H1 (cell line): Measurements from ENCODE around the gene ZNF548. TPM values are rescaled to one million over a fixed set of nuclear protein-coding genes. Genes with fewer than 3 reads are reported as not detected.

Experiments
- CHD2 ChIP-seq: IDR thresholded peaks from 2 replicates; pipeline ENCODE4 v1.6.1; 2012; ENCODE audit warnings: low read length, improper control_type of control experiment
- MAFK ChIP-seq: IDR thresholded peaks from 2 replicates; pipeline ENCODE4 v1.6.1; 2012; ENCODE audit warnings: low read depth, mild to moderate bottlenecking, improper control_type of control experiment, low read length
- MAX ChIP-seq: IDR thresholded peaks from 2 replicates; pipeline ENCODE4 v1.6.1; 2012; ENCODE audit warnings: inconsistent platforms
- PHF8 ChIP-seq: fragments of 200-600 bp; sonication (generic); conservative IDR thresholded peaks from 2 replicates; pipeline ENCODE4 v1.7.1; 2012; ENCODE audit warnings: low read depth, mild to moderate bottlenecking, inconsistent platforms, low read length, moderate library complexity
- SIN3A ChIP-seq, 2 experiments: IDR thresholded peaks in 1 of 2; conservative IDR thresholded peaks in 1 of 2; 2 replicates each; pipeline ENCODE4 v1.6.1; 2011 to 2012; ENCODE audit warnings: low read length in 2 of 2, improper control_type of control experiment in 1 of 2, low read depth in 1 of 2, mild to moderate bottlenecking in 1 of 2
- SIX5 ChIP-seq: IDR thresholded peaks from 2 replicates; pipeline ENCODE4 v1.6.1; 2011; ENCODE audit warnings: mild to moderate bottlenecking, low read depth, low read length
- SP1 ChIP-seq: IDR thresholded peaks from 2 replicates; pipeline ENCODE4 v1.6.1; 2011; ENCODE audit warnings: low read depth, low read length
- TAF1 ChIP-seq: IDR thresholded peaks from 2 replicates; pipeline ENCODE4 v1.6.1; 2011; ENCODE audit warnings: mild to moderate bottlenecking, low read depth, low read length
- TBP ChIP-seq: IDR thresholded peaks from 2 replicates; pipeline ENCODE4 v1.6.1; 2011; ENCODE audit warnings: low read depth, low read length, improper control_type of control experiment
- polyA plus RNA-seq, 7 experiments: library from polyadenylated mRNA; depleted of rRNA in 3 of 7; stranded (reverse) in 5 of 7; unstranded in 2 of 7; fragments of >200 nt in 5 of 7; fragments of 200-250 nt in 2 of 7; gene quantifications; 1 replicate in 5 of 7; 2 replicates in 1 of 7; 4 replicates in 1 of 7; pipeline versions ENCODE4 v1.2.1 to v1.2.3, GENCODE V29; 2011 to 2013; ENCODE audit warnings: missing spikeins in 2 of 7, mixed read lengths in 2 of 7
- total RNA-seq: library from RNA; stranded (reverse); fragmentation: NEBNext Ultra II Directional; extraction: Animal tissue kit (Norgen Biotek cat#: 25700); gene quantifications from 2 replicates; pipeline ENCODE4 v1.2.1, GENCODE V29; 2021
- TF ChIP-seq, protein P1 (sequence below), 3 experiments: IDR thresholded peaks; 1 replicate in 2 of 3; 2 replicates in 1 of 3; pipeline versions ENCODE4 v1.5.1 to v1.6.1; 2011; ENCODE audit warnings: low read length in 3 of 3, mild to moderate bottlenecking in 3 of 3, inconsistent platforms in 2 of 3, low read depth in 1 of 3, moderate library complexity in 1 of 3; ENCODE audit not compliant: insufficient read depth in 1 of 3; ENCODE audit errors: control extremely low read depth in 1 of 3
- TF ChIP-seq, protein P2 (sequence below): IDR thresholded peaks from 2 replicates; pipeline ENCODE4 v1.6.1; 2011; ENCODE audit warnings: low read length, improper control_type of control experiment

The ZNF548 gene
- total and polyA plus RNA-seq, 2 of the 8 experiments (the other 6 are each of a cell fraction or from before 2014, with no cell fraction given), result 7.4 to 9.9 TPM

- TF ChIP-seq SP1 (peak; percentile 70), MAX (peak; percentile 82), SIN3A (conservative IDR thresholded peaks at IDR 0.05 in 1 of 2, IDR thresholded peaks at IDR 0.05 in 1 of 2; ENCODE audit: low read depth in 1 of 2, low read length in 2 of 2) (peak in 1 of 2 experiments; percentile 62; a peak in 1 of 4 replicates), TBP (peak; percentile 72), TAF1 (peak; percentile 86), PHF8 (peak; percentile 94), CHD2 (peak; percentile 71), SIX5 (peak; percentile 97), MAFK (no peak)
- TF ChIP-seq, protein P1, sequence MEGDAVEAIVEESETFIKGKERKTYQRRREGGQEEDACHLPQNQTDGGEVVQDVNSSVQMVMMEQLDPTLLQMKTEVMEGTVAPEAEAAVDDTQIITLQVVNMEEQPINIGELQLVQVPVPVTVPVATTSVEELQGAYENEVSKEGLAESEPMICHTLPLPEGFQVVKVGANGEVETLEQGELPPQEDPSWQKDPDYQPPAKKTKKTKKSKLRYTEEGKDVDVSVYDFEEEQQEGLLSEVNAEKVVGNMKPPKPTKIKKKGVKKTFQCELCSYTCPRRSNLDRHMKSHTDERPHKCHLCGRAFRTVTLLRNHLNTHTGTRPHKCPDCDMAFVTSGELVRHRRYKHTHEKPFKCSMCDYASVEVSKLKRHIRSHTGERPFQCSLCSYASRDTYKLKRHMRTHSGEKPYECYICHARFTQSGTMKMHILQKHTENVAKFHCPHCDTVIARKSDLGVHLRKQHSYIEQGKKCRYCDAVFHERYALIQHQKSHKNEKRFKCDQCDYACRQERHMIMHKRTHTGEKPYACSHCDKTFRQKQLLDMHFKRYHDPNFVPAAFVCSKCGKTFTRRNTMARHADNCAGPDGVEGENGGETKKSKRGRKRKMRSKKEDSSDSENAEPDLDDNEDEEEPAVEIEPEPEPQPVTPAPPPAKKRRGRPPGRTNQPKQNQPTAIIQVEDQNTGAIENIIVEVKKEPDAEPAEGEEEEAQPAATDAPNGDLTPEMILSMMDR (IDR thresholded peaks at IDR 0.05; ENCODE audit: control extremely low read depth in 1 of 3, insufficient read depth in 1 of 3, low read depth in 1 of 3, low read length in 3 of 3), result no peak; a peak in 1 of 4 replicates
- TF ChIP-seq, protein P2, sequence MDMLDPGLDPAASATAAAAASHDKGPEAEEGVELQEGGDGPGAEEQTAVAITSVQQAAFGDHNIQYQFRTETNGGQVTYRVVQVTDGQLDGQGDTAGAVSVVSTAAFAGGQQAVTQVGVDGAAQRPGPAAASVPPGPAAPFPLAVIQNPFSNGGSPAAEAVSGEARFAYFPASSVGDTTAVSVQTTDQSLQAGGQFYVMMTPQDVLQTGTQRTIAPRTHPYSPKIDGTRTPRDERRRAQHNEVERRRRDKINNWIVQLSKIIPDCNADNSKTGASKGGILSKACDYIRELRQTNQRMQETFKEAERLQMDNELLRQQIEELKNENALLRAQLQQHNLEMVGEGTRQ, result no peak
Measured at GRCh38 chr19:57435062-57435978, 45.7 kb downstream of the ZNF548 start, which contains the start of gene ZNF749 (continued).
